Lower leg skin (tissue), 4 donors: ENCODE measurements around the gene CLEC2A. TPM values are rescaled to one million over a fixed set of nuclear protein-coding genes. Genes with fewer than 3 reads are reported as not detected.
A peak's percentile ranks its signal among the peaks of the same experiment; 100 is the strongest.

Experiments used
- DNase-seq, 2 donors: peaks; one replicate each; pipeline ENCODE4 v3.0.0-alpha.2; 2019; ENCODE audit warnings: low spot score in 2 of 2
- H3K4me3 ChIP-seq: fragments of 200-600 bp; sonication (generic); 2 replicates; pipeline ENCODE4 v1.5.1; 2017; ENCODE audit warnings: mild to moderate bottlenecking, low read depth; ENCODE audit not compliant: poor library complexity, severe bottlenecking
- CTCF ChIP-seq, 3 donors: fragments of 450-650 bp; IDR thresholded peaks; one replicate each; pipeline ENCODE4 v1.5.1; 2016; ENCODE audit warnings: antibody characterized with exemption in 3 of 3, mild to moderate bottlenecking in 3 of 3, moderate library complexity in 2 of 3
- POLR2A ChIP-seq, 2 donors: fragments of 450-650 bp; IDR thresholded peaks; one replicate each; pipeline ENCODE4 v1.6.1; 2016 to 2017; ENCODE audit warnings: antibody characterized with exemption in 2 of 2, mild to moderate bottlenecking in 1 of 2, moderate library complexity in 1 of 2
- WGBS, 2 donors: methylation state at CpG; one replicate each; pipeline ENCODE4 v1.1.5; 2018; 5-methylcytosine and 5-hydroxymethylcytosine counted together
- intact Hi-C: fragments of 100-400 bp; cut with DNase I; formaldehyde crosslinking; loops from one replicate; pipeline ENCODE4 v1.15.0; 2023; ENCODE audit warnings: low total_unique reads
- total RNA-seq, 4 donors: library from RNA; depleted of rRNA; stranded (reverse); fragments of >200 nt; gene quantifications; one replicate each; pipeline ENCODE4 v1.1.0, GENCODE V29; 2016

The CLEC2A gene
- total RNA-seq, 4 donors from 2014 or later, result 60.8 to 80.5 (median 68.4) TPM

GRCh38 chr12:9868951-9869306 lies 63.2 kb downstream of the CLEC2A start:
- intact Hi-C loops, result no loop called here
- WGBS, 2 donors, result 15 to 20% methylated on average over 4 of the region's 4 CpGs
- no peak for TF ChIP-seq CTCF (IDR thresholded peaks at IDR 0.05)
- no peak for TF ChIP-seq POLR2A (IDR thresholded peaks at IDR 0.05)

GRCh38 chr12:9868311-9868801 lies 63.8 kb downstream of the CLEC2A start:
- DNase-seq, result no peak
- intact Hi-C loops, result no loop called here
- WGBS, 2 donors, result 31 to 34% methylated on average over 11 of the region's 11 CpGs
- peak overlapping the region; percentile 14 for H3K4me3 ChIP-seq
- TF ChIP-seq POLR2A (IDR thresholded peaks at IDR 0.05), result no peak
- TF ChIP-seq CTCF (IDR thresholded peaks at IDR 0.05), result no peak

More at GRCh38 chr12:9868951-9869306, 63.2 kb downstream of the CLEC2A start:
- H3K4me3 ChIP-seq, result peak overlapping the region; percentile 14
- DNase-seq, result no peak

GRCh38 chr12:9867531-9867930 lies 64.6 kb downstream of the CLEC2A start:
- TF ChIP-seq POLR2A (IDR thresholded peaks at IDR 0.05), result no peak
- TF ChIP-seq CTCF (IDR thresholded peaks at IDR 0.05), result no peak
- WGBS, 2 donors, result 15 to 18% methylated on average over 4 of the region's 4 CpGs
- intact Hi-C loops, result no loop called here
- no peak for DNase-seq
- no peak overlapping the region for H3K4me3 ChIP-seq

GRCh38 chr12:9866860-9867269 lies 65.3 kb downstream of the CLEC2A start:
- peak overlapping the region; percentile 10 for H3K4me3 ChIP-seq
- no peak for DNase-seq
- WGBS, 2 donors, result 33 to 34% methylated on average over 4 of the region's 4 CpGs
- TF ChIP-seq POLR2A (IDR thresholded peaks at IDR 0.05) (no peak), CTCF (IDR thresholded peaks at IDR 0.05) (no peak)
- intact Hi-C loops, result no loop called here

GRCh38 chr12:9864913-9865675 lies 67.1 kb downstream of the CLEC2A start:
- 52 to 57% methylated on average over 4 of the region's 4 CpGs for WGBS, 2 donors
- TF ChIP-seq CTCF (IDR thresholded peaks at IDR 0.05), result no peak
- TF ChIP-seq POLR2A (IDR thresholded peaks at IDR 0.05), result no peak
- H3K4me3 ChIP-seq, result no peak overlapping the region
- intact Hi-C loops, result no loop called here
- DNase-seq, result no peak

Other genes starting within 250 kb of the CLEC2A start
- not detected for gene CLECL1, start 199.3 kb downstream of the CLEC2A start, total RNA-seq
- gene CD69, start 171.5 kb downstream of the CLEC2A start, total RNA-seq, result 1 to 10 TPM in 3 of 4 donors, under 1 TPM in 1; 0.61 to 4.0 (median 1.9) TPM
- gene KLRF1, start 104.9 kb downstream of the CLEC2A start, total RNA-seq, result under 1 TPM in 1 of 4 donors, not detected in 3; 0.27 TPM
- 10 to 100 TPM; 52.3 to 90.6 (median 81.9) TPM for gene CLEC2B, start 63.0 kb downstream of the CLEC2A start, total RNA-seq
- gene KLRF2, start 50.9 kb downstream of the CLEC2A start, total RNA-seq, result not detected
- under 1 TPM in 3 of 4 donors, not detected in 1; 0.19 to 0.64 (median 0.51) TPM for gene CLEC12A, start 39.0 kb upstream of the CLEC2A start, total RNA-seq
- not detected for gene CLEC1B, start 66.8 kb upstream of the CLEC2A start, total RNA-seq
- 1 to 10 TPM in 1 of 4 donors, under 1 TPM in 3; 0.42 to 2.4 (median 0.65) TPM for gene CLEC12B, start 78.3 kb upstream of the CLEC2A start, total RNA-seq
- gene CLEC9A, start 98.3 kb upstream of the CLEC2A start, total RNA-seq, result not detected
- 1 to 10 TPM in 2 of 4 donors, under 1 TPM in 2; 0.08 to 5.5 (median 0.96) TPM for gene CLEC1A, start 166.6 kb upstream of the CLEC2A start, total RNA-seq
- gene CLEC7A, start 197.8 kb upstream of the CLEC2A start, total RNA-seq, result 10 to 100 TPM in 1 of 4 donors, 1 to 10 TPM in 3; 4.8 to 14.1 (median 6.7) TPM
- gene OLR1, start 239.8 kb upstream of the CLEC2A start, total RNA-seq, result not detected
- gene TMEM52B, start 246.7 kb upstream of the CLEC2A start, total RNA-seq, result not detected